Measurements from ENCODE around the gene SYDE1.

Gene SYDE1

GRCh38 chr19:15154002-15154612 is 46.9 kb downstream of the SYDE1 start:
- no peak overlapping the region for H3K4ac ChIP-seq (ENCODE audit: low read depth in 1 of 2, low read length in 2 of 2)

GRCh38 chr19:15155296-15155695 is 48.1 kb downstream of the SYDE1 start:
- no peak overlapping the region for H3K27ac ChIP-seq (ENCODE audit: low read length, poor library complexity, severe bottlenecking)
- WGBS = 84% methylated on average over 5 of the region's 5 CpGs
- no peak overlapping the region for H3K9ac ChIP-seq (ENCODE audit: low read length)
- no peak overlapping the region for H2BK5ac ChIP-seq (ENCODE audit: low read depth, low read length, poor library complexity, severe bottlenecking)
- H3K23ac ChIP-seq (ENCODE audit: low read length in 2 of 2) = no peak overlapping the region
- no peaks in the 10 kb centered on the region for H3K79me1 ChIP-seq (replicated peaks; ENCODE audit: low read length, poor library complexity, severe bottlenecking)
- H4K91ac ChIP-seq (ENCODE audit: low read length) = no peak overlapping the region
- no peak overlapping the region for H2AFZ ChIP-seq (ENCODE audit: low read depth, low read length)
- H3K4me2 ChIP-seq (ENCODE audit: low read length, poor library complexity, severe bottlenecking) = no peak overlapping the region
- DNase-seq = no peak
- H3K4me3 ChIP-seq (ENCODE audit: insufficient read depth in 1 of 2, low read depth in 1 of 2, low read length in 2 of 2) = no peak overlapping the region
- peaks cover 8 to 19% of the 10 kb centered on the region in 2 experiments for H3K27me3 ChIP-seq (ENCODE audit: control insufficient read depth in 1 of 2, insufficient read depth in 1 of 2, low read length in 2 of 2)
- H2BK12ac ChIP-seq (ENCODE audit: low read length in 2 of 2) = no peak overlapping the region
- H3K18ac ChIP-seq (ENCODE audit: low read depth in 1 of 2, low read length in 2 of 2) = no peak overlapping the region
- H3K14ac ChIP-seq (ENCODE audit: low read length in 2 of 2) = no peak overlapping the region
- H2AK5ac ChIP-seq (ENCODE audit: low read length, severe bottlenecking) = no peak overlapping the region
- no peak overlapping the region for H4K8ac ChIP-seq (ENCODE audit: low read length)
- H2BK15ac ChIP-seq (ENCODE audit: low read depth, poor library complexity, severe bottlenecking) = no peak overlapping the region
- peaks cover 3% of the 10 kb centered on the region for H3K4me1 ChIP-seq (ENCODE audit: control insufficient read depth, insufficient read depth, low read depth, low read length)
- H3K4ac ChIP-seq (ENCODE audit: low read depth in 1 of 2, low read length in 2 of 2) = no peak overlapping the region
- no peaks in the 10 kb centered on the region for H3K36me3 ChIP-seq (ENCODE audit: control insufficient read depth in 1 of 2, insufficient read depth in 2 of 2, low read depth in 1 of 2, low read length in 2 of 2)
- H2BK120ac ChIP-seq (ENCODE audit: low read depth, low read length) = no peak overlapping the region
- H3K9me3 ChIP-seq (ENCODE audit: control insufficient read depth, low read length) = peaks cover 23% of the 10 kb centered on the region

More at GRCh38 chr19:15154002-15154612, 46.9 kb downstream of the SYDE1 start:
- H3K9me3 ChIP-seq (ENCODE audit: control insufficient read depth, low read length) = peaks cover 16% of the 10 kb centered on the region
- H3K4me3 ChIP-seq (ENCODE audit: insufficient read depth in 1 of 2, low read depth in 1 of 2, low read length in 2 of 2) = no peak overlapping the region
- H4K8ac ChIP-seq (ENCODE audit: low read length) = no peak overlapping the region
- WGBS = 78% methylated on average over 3 of the region's 3 CpGs
- no peak overlapping the region for H2AFZ ChIP-seq (ENCODE audit: low read depth, low read length)
- H3K27me3 ChIP-seq (ENCODE audit: control insufficient read depth in 1 of 2, insufficient read depth in 1 of 2, low read length in 2 of 2) = peaks cover 11 to 27% of the 10 kb centered on the region in 2 experiments
- no peak overlapping the region for H2BK120ac ChIP-seq (ENCODE audit: low read depth, low read length)
- no peak overlapping the region for H2BK15ac ChIP-seq (ENCODE audit: low read depth, poor library complexity, severe bottlenecking)
- no peak overlapping the region for H3K27ac ChIP-seq (ENCODE audit: low read length, poor library complexity, severe bottlenecking)
- H3K9ac ChIP-seq (ENCODE audit: low read length) = no peak overlapping the region
- H4K91ac ChIP-seq (ENCODE audit: low read length) = no peak overlapping the region
- no peak overlapping the region for H2BK5ac ChIP-seq (ENCODE audit: low read depth, low read length, poor library complexity, severe bottlenecking)
- peaks cover 3% of the 10 kb centered on the region for H3K4me1 ChIP-seq (ENCODE audit: control insufficient read depth, insufficient read depth, low read depth, low read length)
- H3K79me1 ChIP-seq (replicated peaks; ENCODE audit: low read length, poor library complexity, severe bottlenecking) = no peaks in the 10 kb centered on the region
- H3K18ac ChIP-seq (ENCODE audit: low read depth in 1 of 2, low read length in 2 of 2) = no peak overlapping the region
- H3K23ac ChIP-seq (ENCODE audit: low read length in 2 of 2) = no peak overlapping the region
- H3K4me2 ChIP-seq (ENCODE audit: low read length, poor library complexity, severe bottlenecking) = no peak overlapping the region
- H2AK5ac ChIP-seq (ENCODE audit: low read length, severe bottlenecking) = no peak overlapping the region
- peak; percentile 78 for DNase-seq
- no peak overlapping the region for H3K14ac ChIP-seq (ENCODE audit: low read length in 2 of 2)
- no peak overlapping the region for H2BK12ac ChIP-seq (ENCODE audit: low read length in 2 of 2)
- no peaks in the 10 kb centered on the region for H3K36me3 ChIP-seq (ENCODE audit: control insufficient read depth in 1 of 2, insufficient read depth in 2 of 2, low read depth in 1 of 2, low read length in 2 of 2)

GRCh38 chr19:15156391-15156790 is 49.2 kb downstream of the SYDE1 start:
- Histone ChIP-seq H3K9me3 (ENCODE audit: control insufficient read depth, low read length) (peaks cover 23% of the 10 kb centered on the region), H3K4ac (ENCODE audit: low read depth in 1 of 2, low read length in 2 of 2) (no peak overlapping the region), H2BK5ac (ENCODE audit: low read depth, low read length, poor library complexity, severe bottlenecking) (no peak overlapping the region), H3K4me2 (ENCODE audit: low read length, poor library complexity, severe bottlenecking) (no peak overlapping the region), H2AFZ (ENCODE audit: low read depth, low read length) (no peak overlapping the region), H3K18ac (ENCODE audit: low read depth in 1 of 2, low read length in 2 of 2) (no peak overlapping the region), H3K4me3 (ENCODE audit: insufficient read depth in 1 of 2, low read depth in 1 of 2, low read length in 2 of 2) (no peak overlapping the region), H4K8ac (ENCODE audit: low read length) (no peak overlapping the region), H3K27me3 (ENCODE audit: control insufficient read depth in 1 of 2, insufficient read depth in 1 of 2, low read length in 2 of 2) (peaks cover 8 to 19% of the 10 kb centered on the region in 2 experiments), H2BK12ac (ENCODE audit: low read length in 2 of 2) (no peak overlapping the region), H3K27ac (ENCODE audit: low read length, poor library complexity, severe bottlenecking) (no peak overlapping the region), H3K79me1 (replicated peaks; ENCODE audit: low read length, poor library complexity, severe bottlenecking) (no peaks in the 10 kb centered on the region), H3K4me1 (ENCODE audit: control insufficient read depth, insufficient read depth, low read depth, low read length) (peaks cover 3% of the 10 kb centered on the region), H3K23ac (ENCODE audit: low read length in 2 of 2) (no peak overlapping the region), H4K91ac (ENCODE audit: low read length) (no peak overlapping the region), H2BK120ac (ENCODE audit: low read depth, low read length) (no peak overlapping the region), H2BK15ac (ENCODE audit: low read depth, poor library complexity, severe bottlenecking) (no peak overlapping the region), H3K14ac (ENCODE audit: low read length in 2 of 2) (no peak overlapping the region), H2AK5ac (ENCODE audit: low read length, severe bottlenecking) (no peak overlapping the region), H3K36me3 (ENCODE audit: control insufficient read depth in 1 of 2, insufficient read depth in 2 of 2, low read depth in 1 of 2, low read length in 2 of 2) (peaks cover 0 to 11% of the 10 kb centered on the region in 2 experiments), H3K9ac (ENCODE audit: low read length) (no peak overlapping the region)
- WGBS = 96% methylated on average over 4 of the region's 4 CpGs
- no peak for DNase-seq

GRCh38 chr19:15159251-15159650 is 52.0 kb downstream of the SYDE1 start:
- Histone ChIP-seq H2BK120ac (ENCODE audit: low read depth, low read length) (no peak overlapping the region), H2BK12ac (ENCODE audit: low read length in 2 of 2) (no peak overlapping the region), H3K9ac (ENCODE audit: low read length) (no peak overlapping the region), H4K8ac (ENCODE audit: low read length) (no peak overlapping the region), H2BK5ac (ENCODE audit: low read depth, low read length, poor library complexity, severe bottlenecking) (no peak overlapping the region), H2AFZ (ENCODE audit: low read depth, low read length) (no peak overlapping the region), H3K9me3 (ENCODE audit: control insufficient read depth, low read length) (peaks cover 23% of the 10 kb centered on the region), H2AK5ac (ENCODE audit: low read length, severe bottlenecking) (no peak overlapping the region), H3K36me3 (ENCODE audit: control insufficient read depth in 1 of 2, insufficient read depth in 2 of 2, low read depth in 1 of 2, low read length in 2 of 2) (peaks cover 7 to 17% of the 10 kb centered on the region in 2 experiments), H4K91ac (ENCODE audit: low read length) (no peak overlapping the region), H3K4me2 (ENCODE audit: low read length, poor library complexity, severe bottlenecking) (no peak overlapping the region), H2BK15ac (ENCODE audit: low read depth, poor library complexity, severe bottlenecking) (no peak overlapping the region), H3K27ac (ENCODE audit: low read length, poor library complexity, severe bottlenecking) (no peak overlapping the region), H3K14ac (ENCODE audit: low read length in 2 of 2) (no peak overlapping the region), H3K4me1 (ENCODE audit: control insufficient read depth, insufficient read depth, low read depth, low read length) (no peaks in the 10 kb centered on the region), H3K4me3 (ENCODE audit: insufficient read depth in 1 of 2, low read depth in 1 of 2, low read length in 2 of 2) (no peak overlapping the region), H3K4ac (ENCODE audit: low read depth in 1 of 2, low read length in 2 of 2) (no peak overlapping the region), H3K27me3 (ENCODE audit: control insufficient read depth in 1 of 2, insufficient read depth in 1 of 2, low read length in 2 of 2) (no peaks in the 10 kb centered on the region), H3K18ac (ENCODE audit: low read depth in 1 of 2, low read length in 2 of 2) (no peak overlapping the region), H3K23ac (ENCODE audit: low read length in 2 of 2) (no peak overlapping the region), H3K79me1 (replicated peaks; ENCODE audit: low read length, poor library complexity, severe bottlenecking) (no peaks in the 10 kb centered on the region)
- DNase-seq = peak; percentile 24
- WGBS = 73% methylated on average over 3 of the region's 3 CpGs
